NCI-H1417 treated with DMSO at 0.1 percent for 48 hours (cell line): Measurements from ENCODE around the gene RHOXF2.

Experiments
- DNase-seq: peaks from one replicate; lab custom pipeline; 2025; lab: John Stamatoyannopoulos, UW

RHOXF2 gene

DNA sequence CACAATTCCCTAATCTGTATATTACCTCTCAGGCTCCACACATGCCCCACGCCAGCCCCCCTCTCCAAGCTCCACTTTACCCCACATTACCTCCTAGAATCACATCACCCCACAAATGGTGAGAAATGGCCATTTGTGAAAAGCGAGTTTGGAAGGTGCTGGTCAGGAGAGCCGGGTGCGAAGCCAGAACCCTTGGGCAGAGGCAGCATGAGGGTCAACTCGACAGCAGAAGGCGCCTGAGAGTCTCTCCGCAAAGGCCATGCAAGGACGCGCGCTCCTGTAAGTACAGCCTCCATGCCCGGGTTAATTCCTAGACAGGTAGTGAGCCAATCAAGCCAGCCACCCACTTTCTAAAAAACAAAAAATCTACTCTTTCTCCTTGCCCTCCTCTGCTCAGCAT is 42.4 kb downstream of the RHOXF2 start:
- DNase-seq, result no peak

DNA sequence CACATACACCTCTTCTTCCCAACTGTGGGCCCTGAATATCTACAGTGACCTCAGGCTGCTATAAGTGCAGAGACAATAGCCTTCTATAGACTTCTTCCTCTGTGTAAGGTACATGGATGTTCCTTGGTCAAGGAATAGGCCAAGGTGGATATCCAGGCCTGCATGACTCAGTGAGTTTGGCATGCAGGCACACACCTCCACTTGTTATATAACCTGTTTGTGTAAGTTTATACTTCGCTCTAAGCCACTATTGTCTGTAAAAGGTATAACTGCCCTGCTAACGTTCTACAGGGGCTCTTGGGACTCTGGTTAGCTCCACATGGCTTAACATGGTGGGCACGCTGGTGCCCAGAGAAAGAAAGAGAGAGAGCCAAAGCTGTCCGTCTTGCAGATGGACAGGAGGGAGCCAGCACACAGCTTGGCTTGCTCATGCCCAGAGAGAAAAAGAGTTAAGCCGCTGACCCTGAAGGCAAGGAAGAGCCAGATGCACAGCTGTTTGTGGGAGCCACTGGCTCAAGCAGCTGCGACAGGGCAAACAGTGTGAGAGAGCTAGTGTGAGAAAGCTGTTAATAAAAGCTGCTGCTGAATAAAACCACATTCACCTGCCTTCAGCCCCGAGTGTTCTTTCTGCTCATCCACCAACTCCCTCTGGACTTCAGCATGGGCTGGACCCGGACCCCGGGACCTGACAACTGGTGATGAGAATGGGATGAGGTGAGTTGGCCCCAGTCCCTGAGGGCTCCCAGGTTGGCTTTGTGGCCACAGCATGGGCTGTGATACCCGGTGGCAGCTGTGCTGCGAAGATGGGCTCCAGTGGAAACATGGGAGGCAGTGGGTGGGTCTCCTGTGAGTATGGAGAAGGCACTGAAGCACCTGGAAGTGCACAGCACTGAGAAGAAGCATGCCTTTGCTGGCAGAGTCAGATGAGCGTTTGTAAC is 47.7 kb downstream of the RHOXF2 start:
- DNase-seq, result no peak

DNA sequence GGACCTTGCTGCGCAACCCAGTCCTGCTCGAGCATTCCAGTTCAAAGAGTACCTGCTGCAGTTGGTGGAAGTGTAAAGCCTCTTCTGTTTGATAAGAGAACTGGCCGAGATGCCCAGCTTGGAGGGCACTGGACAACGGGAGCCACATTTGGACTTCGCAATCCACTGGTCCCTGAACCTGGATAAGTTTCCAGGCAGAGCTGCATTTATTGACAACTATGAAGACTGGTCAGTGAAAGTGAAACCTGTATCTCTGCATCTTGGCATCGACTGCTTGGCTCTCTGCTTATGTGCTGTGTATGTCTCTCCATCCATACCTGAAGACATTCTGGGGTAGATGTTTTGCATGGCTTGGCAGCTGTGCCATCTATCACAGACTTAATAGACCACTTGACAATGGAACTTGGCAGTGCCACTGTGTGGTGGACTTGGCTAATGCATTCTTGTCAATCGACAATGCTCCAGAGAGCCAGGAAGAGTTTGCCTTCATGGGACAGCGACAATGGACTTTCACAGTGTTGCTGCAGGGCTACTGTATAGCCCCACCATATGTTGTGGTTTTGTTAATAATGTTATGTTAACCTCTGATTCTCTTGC is 48.7 kb downstream of the RHOXF2 start:
- no peak for DNase-seq

DNA sequence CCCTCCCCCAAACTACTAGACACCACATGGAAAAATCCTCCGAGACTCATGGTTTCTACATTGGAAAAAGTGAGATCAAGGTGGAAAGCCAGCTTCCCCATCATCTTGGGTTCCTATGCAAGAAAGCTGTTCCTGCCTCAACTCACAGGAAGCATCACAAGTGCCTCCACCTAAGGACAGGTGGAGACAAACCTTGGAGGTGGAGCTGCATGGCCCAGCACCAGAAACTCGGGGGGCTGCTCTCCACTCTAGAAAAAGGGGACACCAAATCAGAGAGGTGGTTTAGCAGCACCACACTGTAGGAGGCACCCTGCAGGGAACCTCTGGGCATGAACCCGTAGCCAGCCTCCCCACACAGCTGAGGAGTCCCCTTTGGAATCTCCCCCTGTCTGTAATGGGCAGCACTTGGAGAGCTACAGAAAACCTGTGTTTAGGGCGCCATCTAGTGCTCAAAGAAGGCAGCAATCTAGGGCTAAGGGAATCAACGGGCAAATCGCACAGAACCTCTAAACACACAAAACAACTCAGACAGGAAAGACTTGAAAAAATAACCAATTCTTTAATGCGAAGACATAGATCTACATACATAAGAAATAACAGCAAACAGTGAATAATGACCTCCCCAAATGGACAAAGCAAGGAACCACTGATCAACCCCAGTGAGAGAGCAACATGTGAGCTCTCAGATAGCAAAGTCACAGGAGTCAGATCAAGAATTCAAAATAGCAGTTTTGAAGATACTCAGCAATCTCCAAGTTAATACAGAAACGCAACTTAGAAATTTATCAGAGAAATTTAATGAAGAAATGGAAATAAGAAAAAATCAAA is 55.2 kb downstream of the RHOXF2 start:
- DNase-seq, result no peak
